ENCODE measurements around the gene CCDC197.

The CCDC197 gene

DNA sequence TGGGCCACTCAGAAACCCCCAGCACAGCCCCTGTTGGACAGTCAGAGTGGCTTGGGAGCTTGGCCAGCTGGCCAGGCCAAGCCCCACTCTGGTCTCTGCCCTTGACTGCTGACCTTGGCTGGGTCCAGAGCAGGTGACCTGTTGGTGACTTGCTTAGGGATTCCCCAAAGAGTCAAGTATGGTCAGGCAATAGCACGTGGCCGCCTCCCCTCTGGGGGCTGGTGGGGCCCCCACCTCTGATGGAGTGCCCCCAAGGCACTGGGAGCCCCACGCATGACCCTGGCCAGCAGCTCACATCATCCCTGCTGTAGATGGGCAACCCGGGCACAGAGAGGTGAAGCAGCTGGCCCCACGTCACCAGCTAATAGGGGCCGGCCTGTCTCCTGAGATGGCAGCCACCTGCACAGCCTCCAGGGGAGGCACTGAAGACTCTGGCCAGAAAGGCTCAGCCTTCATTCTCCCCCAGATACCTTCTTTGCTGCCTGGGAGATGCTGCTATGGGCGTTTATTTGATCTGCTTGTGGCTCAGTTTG, 1.8 kb downstream of the CCDC197 start:
- DNase-seq: no peak

DNA sequence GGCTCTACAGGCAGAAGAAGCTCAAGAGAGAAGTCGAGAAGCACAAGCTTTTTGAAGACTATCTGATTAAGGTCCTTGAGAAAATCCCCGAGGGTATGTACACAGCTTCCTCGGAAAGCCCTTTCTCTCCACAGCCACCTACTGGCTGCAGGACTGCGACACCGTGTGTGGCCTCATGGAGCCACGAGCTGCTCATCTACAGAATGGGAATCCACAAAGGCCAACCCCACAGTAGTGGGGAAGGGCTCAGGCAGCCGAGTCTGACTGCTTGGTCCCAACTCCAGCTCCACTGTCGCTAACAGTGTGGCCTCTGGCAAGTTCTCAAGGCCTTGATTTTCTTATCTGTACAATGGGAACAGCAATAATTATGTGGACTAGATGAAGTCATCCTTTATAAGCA, 2.5 kb downstream of the CCDC197 start:
- no peak for DNase-seq

DNA sequence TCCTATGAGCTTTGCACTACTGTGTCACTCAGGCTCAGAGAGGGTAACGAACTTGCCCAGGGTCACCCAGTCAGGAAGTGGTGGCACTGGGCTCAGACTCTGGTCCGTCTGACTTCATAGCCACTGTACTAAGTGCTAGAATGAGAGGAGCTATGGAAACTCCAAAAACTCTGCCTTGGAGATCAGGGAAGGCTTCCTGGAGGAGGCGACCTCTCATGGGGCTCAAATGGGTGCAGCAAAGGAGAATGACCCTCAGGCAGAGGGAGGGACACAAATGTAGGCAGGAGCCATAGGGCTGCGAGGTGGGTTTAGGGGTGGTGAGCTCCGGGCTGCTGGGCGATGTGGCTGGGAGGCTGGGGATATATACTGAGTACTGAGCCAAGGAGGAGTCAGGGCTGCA, 3.2 kb downstream of the CCDC197 start:
- DNase-seq: no peak

DNA sequence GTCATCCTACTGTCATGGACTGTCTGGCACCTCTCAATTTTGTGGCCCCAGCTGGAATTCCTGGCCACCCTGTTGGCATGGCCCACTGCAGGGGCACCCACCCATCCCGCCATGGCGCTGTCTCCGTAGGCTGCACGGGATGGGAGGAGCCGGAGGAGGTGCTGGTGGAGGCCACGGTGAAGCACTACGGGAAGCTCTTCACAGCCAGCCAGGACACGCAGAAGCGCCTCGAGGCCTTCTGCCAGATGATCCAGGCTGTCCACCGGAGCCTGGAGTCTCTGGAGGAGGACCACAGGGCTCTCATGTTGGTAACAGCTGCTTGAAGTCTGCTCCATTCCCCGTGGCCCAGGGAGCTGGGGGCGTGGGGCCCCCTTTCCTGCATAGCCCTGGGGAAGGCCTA, 3.9 kb downstream of the CCDC197 start:
- no peak for DNase-seq

DNA sequence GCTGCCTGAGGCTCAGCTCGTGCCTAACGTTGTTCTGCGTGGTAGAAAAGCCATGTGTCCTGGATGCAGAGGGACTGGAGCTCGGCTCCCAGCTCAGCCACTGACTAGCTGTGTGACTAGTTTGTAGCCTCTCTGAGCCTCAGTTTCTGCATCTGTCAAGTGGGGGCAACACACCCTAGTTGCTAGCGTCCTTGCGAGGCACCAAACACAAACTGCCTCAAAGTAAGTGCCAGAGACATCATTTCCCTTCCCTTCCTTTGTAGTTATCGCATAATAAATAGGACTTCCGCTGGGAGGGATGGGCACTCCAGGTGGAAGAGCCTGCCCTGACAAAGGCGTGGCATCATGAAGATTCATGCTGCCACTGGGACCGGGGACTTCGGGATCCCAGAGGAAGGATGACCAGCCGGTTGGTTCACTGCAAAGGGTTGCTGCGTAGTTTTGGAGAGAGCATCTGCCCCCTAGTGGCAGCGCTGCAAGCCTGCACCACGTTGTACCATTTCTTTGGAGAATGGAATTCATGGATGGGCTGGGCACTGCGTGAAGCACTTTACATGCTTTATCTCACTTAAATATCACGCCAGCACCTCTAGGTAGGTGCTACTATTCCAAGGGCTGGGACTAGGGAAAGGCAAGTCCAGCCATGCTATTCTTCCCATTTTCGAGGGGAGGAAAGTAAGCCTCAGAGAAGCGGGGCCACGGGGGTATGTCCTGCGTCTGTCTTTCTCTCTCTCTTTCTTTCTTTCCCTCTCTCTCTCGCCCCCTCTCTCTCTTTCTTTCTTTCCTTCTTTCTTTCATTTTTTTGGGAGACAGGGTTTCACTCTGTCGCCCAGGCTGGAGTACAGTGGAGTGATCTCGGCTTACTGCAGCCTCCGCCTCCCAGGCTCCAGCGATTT, 4.6 kb downstream of the CCDC197 start:
- DNase-seq: peak in 49 of 58 donors; percentile 4 to 72 (median 30)

DNA sequence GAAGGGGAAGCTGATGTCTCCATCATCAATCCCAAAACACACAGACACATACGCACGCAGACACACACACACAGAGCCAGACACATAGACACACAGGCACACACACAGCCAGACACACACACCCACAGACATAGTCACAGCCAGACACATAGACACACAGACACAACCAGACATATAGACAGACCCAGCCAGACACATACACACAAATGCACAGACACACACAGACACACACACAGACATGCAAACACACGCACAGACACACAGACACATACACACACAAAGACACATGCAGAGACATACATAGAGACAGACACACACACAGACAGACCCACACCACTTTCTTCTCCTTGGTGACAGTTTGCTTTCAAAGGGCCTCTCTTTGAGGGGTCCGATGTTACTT, 6.3 kb downstream of the CCDC197 start:
- no peak for DNase-seq

DNA sequence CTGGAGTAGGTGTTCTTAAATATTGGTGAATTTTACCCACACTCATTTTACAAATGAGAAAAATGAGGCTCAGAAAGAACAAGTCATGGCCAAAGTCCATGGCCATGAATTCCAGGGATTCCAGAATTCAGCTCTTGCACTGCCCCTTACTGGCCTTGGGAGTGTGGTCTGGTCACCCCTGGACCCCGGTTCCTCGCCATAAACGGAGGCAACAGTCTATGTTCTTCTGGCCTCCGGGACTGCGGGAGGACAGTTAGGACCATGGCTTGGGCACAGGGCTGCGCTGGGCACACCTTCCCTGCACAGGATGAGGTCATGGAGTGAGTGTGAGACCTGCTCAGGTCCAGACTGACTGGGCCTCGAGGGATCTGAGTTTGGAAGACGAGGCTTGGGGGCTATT, 6.9 kb downstream of the CCDC197 start:
- DNase-seq: no peak

DNA sequence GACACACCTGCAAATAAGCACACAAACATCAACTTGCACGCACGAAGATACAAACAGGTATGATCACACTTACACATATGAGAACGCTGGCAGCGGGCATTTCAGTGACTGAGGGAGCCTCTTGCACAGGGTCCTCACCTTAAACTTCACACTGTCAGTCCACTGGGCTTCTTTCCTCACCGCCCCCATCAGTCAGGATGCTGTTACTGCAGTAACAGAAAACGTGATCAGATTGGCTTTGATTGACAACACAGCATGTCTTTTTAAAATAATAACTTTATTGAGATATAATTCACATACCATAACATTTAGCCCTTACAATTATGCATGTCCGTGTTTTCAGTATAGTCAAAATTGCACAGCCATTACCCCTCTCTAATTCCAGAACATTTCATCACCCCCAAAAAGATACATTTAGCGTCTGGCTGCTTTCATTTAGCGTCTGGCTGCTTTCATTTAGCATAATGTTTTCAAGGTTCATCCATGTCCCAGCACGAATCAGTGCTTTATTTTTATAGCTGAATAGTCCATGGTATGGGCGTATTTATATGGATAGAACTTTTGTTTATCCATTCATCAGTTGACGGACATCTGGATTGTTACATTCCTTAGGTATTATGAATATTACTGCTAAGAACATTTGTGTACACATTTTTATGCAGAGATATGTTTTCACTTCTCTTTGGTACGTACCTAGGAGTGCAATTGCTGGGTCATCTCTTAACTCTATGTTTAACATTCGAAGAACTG, 8.4 kb downstream of the CCDC197 start:
- no peak for DNase-seq

DNA sequence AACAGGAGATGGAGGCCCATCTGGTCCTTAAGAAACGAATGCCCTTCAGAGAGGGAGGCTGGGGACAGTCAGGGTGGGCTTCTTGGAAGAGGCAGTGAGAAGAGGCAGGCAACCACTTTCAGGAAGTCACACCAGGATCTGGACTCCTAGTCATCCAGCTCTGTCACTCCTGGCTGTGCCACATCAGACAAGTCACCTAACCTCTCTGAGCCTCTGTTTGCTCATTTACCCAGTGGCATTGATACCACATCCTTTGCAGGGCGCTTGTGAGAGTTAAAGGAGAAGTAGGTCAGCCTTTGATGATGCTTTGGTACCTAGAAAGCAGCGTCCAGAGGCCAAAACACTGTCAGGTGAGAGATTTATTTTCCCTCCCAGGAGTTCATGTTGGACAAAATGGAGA, 11.1 kb downstream of the CCDC197 start:
- DNase-seq: no peak

DNA sequence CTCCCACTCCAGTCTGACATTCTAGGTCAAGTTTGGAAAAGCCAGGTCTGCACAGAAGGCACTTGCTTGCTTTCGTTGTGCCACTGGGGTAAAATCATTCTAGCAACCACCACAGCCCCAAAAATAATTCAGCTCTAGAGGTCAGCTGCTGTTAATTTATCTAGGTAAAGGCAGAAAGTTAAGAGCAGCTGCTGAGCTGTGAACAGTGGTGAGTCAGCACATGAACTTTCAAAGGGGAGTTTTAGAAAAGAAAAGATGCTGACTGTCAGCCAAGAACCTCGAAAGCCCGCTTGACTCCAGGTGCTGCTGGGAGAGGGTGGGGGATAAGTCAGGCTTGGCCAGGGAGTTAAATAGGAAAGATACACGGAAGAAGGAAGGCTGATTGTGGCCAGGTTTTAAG, 12.7 kb downstream of the CCDC197 start:
- DNase-seq: no peak

DNA sequence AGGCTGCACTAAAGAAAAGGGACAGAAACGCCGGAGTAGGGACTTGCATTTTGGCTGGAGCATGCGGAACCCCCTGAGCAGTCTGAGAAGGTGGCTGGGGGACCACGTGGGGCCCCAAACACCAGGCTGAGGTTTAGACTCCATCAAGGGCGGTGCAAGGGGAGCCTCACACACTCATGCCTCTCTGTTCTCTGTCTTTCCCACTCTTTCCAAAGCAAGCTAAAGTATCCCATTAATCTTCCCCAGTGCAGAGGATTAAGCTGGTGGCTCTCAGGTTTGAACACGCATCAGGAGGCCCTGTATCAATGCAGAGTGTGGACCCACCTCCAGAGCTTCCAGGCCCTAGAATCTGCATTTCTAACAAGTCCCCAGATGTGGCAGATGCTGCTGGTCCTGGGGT, 13.5 kb downstream of the CCDC197 start:
- no peak for DNase-seq

DNA sequence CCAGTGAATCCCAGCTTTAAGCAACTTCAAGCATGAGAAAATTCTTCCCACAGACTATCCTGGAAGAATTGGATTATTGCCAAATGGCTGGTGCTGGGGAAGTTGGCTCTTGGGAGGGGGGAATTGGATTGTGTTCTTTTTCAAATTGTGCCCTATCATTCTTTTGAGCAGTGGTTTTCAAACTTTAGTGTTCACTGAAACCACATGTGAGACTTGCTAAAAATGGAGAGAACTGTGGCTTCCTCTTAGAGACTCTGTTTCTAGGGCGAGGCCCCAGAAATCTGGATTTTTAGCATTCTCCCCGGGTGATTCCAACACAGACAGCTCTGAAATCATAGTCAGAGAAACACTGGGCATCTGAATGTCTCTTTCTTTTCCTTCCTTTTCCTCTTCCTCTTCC, 14.7 kb downstream of the CCDC197 start:
- DNase-seq: no peak

DNA sequence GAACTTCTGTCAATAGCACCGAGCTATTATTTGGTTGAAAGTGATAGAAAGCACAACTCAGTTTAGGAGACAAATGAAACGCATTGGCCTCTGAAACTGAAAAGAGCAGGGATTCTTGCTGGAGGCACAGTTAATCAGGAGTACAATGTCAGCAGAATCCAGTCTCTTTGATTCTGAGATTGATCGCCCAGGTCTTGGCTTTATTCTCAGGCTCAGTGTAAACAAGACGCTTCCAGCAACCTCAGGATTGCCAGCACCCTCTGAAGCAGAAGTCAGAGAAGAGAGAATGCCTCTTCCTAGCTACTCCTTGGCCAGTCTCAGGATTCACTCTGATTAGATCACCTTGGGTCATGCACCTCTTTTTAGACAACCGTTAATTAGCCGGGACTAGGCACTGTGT, 17.3 kb downstream of the CCDC197 start:
- DNase-seq: no peak

DNA sequence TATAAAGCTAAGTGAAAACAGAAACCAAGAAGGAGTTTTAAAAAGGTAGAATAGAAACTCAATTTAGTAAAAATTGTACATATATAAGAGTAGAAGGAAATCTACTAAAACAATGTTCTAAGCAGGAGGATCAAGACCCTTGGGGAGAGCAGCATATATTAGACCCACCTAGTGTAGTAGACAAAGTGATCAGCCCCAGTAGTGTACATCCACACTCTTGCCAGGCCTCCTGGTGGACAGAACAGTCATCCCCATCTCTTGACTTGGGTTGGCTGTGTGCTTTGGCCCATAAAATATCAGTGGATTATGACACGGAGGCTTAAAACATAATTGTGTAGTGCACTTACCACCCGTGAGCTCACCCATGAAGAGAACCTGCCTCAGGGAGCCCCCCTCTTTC, 18.1 kb downstream of the CCDC197 start:
- DNase-seq: no peak

DNA sequence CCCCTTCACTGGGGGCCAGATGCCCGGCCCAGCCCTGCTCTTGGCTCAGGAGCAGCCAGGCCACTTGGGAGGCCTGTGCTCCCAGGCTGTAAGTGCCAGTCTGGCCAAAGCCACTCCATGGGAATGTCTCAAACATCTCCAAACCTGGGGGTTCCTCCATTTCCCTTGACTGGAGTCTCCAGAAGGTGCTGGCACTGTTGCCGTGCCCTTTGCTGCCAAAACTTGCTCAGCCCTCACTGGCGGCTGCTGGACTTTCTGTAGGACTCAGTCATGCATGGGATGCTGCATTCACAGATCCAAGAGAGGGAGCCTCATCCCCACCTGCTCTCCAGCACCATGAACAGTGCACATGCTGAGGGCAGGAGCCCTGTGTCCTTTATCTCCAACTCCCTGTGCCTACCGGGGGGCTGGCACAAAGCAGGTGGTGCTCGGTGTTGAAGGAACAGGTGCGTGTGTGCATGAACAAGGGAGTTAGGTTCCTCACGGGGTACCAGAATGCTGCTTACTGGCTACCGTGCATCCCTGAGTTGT, 19.4 kb downstream of the CCDC197 start:
- DNase-seq: no peak

DNA sequence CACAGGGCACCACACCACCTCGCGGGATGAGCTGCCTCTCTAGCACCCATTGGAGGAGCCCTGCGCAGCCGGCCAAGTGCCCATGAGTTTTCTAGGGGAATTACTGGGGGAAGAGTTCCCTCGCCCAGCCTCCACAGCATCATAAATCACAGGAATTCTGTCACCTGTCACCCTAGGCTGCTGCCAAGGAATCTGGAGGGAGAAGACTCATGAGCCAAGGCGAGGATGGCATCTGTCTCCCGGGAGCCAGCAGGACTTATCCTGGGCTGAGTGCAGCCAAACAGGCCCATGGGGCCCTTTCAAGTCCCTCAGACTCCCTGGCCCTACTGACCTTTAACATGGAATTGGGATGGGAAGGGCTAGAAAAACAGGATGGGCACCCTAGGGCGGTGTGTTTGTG, 21.2 kb downstream of the CCDC197 start:
- DNase-seq: no peak

DNA sequence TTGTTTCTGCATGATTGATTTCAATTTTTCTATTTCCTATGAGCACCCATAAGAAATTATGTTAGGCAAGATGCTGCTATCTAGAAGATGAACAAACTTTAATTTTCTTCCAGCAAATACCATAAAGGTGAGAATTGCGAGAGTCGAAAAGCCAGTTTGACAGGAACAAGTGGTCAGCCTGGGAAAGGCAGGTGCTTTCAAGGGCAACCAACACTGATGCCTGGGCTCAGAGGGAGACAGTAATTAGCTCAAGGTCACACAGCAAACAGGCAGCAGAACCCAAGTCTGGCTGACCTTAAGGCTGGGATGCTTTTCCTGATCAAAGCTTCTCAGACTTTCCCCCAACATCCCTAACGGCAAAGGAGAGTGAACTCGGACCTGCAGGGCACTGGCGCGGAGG, 22.2 kb downstream of the CCDC197 start:
- DNase-seq: no peak

DNA sequence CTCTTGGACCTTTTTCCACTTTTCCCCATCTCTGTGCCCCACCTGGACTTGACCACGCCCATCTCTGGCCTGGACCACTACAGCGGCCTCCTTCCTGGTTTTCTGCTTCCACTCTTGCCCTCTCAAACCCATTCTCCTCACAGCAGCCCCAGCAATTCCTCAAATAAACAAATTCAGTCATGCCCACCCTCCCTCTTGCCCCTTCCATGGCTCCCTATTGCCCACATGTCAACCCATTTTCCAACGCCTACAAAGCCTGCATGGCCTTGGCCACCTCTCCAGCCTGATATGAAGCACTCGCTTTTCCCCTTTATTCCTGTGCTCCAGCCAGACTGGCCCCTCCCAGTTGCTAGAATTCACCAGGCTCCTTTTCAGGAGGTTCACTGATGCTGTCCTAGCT, 23.2 kb downstream of the CCDC197 start:
- no peak for DNase-seq

DNA sequence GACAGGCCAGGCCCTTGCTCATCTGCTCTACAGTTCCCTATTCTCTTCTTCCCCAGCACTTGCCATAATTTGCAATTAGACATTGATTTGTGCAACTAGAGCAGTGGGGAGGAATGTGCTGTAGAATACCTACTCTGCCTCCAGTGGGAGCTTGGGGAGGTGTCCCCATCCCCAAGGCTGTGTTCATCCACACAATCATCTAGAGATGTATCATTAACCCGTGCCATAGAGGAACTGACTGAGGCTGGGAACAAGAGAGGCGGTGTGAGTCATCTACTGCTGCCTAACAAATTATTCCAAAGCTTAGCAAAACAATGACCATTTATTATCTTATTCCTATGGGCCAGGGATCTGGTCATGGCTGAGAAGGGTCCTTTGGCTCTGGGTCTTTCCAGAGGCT, 23.9 kb downstream of the CCDC197 start:
- DNase-seq: peak in 1 of 58 donors; percentile 10

DNA sequence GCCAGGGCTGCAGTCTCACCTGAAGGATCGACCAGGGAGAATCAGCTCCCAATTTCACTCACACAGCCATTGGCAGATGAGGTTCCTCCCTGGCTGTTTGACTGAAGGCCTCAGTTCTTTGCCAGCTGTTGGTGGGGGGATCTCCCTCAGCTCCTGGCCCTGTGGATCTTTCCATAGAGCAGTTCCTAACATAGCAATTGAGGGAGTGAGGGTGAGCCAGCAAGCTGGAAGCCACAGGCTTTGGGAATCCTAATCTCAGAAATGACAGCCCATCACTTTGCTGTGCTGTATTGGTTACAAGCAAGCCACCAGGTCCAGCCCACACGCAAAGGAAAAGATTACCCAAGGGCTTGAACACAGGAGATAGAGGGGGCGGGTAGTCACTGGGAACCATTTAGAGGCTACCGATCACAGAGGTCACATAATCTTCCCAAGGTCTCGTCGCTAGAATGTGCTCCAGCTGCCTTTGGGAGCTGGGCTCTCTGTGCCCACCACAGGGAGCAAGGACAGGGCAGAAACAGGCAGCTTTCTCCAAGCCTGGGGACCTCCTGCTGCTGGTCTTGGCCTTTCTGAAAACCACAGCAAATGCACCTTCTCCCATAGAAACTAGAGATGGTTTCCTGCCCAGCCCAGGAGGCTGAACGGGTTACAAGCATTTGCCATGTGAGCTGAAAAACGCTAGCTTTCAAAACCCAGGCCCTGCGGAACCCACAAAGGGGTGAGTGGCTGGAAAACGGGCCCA, 24.5 kb downstream of the CCDC197 start:
- DNase-seq: no peak

Data from anterior cingulate cortex (tissue), 58 donors.